ENCODE results near the gene CLEC16A. TPM values are rescaled to one million over a fixed set of nuclear protein-coding genes. Genes with fewer than 3 reads are reported as not detected.

The CLEC16A gene
- total and polyA plus RNA-seq, 9 of the 15 experiments (the other 6 are each of a cell fraction or from before 2014, with no cell fraction given), result 1.00 to 22.3 (median 10.0) TPM

GRCh38 chr16:10902999-10903398 lies 41.4 kb upstream of the CLEC16A start:
- BruUV-seq (replicated peaks), result no TSS peak
- no peak overlapping the region for H2AFZ ChIP-seq (ENCODE audit: low read depth, low read length)
- peaks cover 0 to 17% of the 10 kb centered on the region in 2 experiments; a peak in 2 of 5 replicates for H3K4me1 ChIP-seq (replicated peaks in 1 of 2; ENCODE audit: control insufficient read depth in 2 of 2, insufficient read depth in 2 of 2, low read length in 2 of 2)
- H3K27ac ChIP-seq (ENCODE audit: extremely low read depth, low read depth, low read length), result no peak overlapping the region
- ChIA-PET CTCF (ENCODE audit: low intra/inter-chr PET ratio) (no interaction called here), POLR2A (no interaction called here)
- no peak overlapping the region for H3K4me2 ChIP-seq (ENCODE audit: insufficient read depth, low read length)
- intact Hi-C loops (cut with micrococcal nuclease), result no loop called here
- no peak for DNase-seq (ENCODE audit: extremely low read depth in 1 of 4, low spot score in 3 of 4)
- 0% methylated on average over 1 of the region's 1 CpG for WGBS (ENCODE audit: insufficient coverage, low coverage, missing lambda C conversion rate)
- TF ChIP-seq ELF1 (tag; IDR thresholded peaks at IDR 0.05) (no peak), ZNF121 (CRISPR knock-in tag; conservative IDR thresholded peaks at IDR 0.05) (no peak), CEBPG (CRISPR knock-in tag; IDR thresholded peaks at IDR 0.05) (no peak), CEBPG (tag; conservative IDR thresholded peaks at IDR 0.05 in 1 of 2, IDR thresholded peaks at IDR 0.05 in 1 of 2) (no peak), ZNF830 (CRISPR knock-in tag; IDR thresholded peaks at IDR 0.05) (no peak)
- no peaks in the 10 kb centered on the region for H4K20me1 ChIP-seq (replicated peaks; ENCODE audit: control insufficient read depth, insufficient read depth, low read length)
- no peak overlapping the region for H3K4me3 ChIP-seq
- in situ Hi-C loops (cut with MboI), result no loop called here
- no peak for FAIRE-seq
- H3K9me3 ChIP-seq (replicated peaks; ENCODE audit: control insufficient read depth, insufficient read depth, low read depth, low read length), result peaks cover 4% of the 10 kb centered on the region
- no peak for ATAC-seq
- no peaks in the 10 kb centered on the region for H3K9me1 ChIP-seq (ENCODE audit: control insufficient read depth, insufficient read depth, low read length)
- H3K9ac ChIP-seq (ENCODE audit: insufficient read depth in 1 of 2, low read depth in 2 of 2, low read length in 2 of 2), result no peak overlapping the region
- no peaks in the 10 kb centered on the region for H3K36me3 ChIP-seq (ENCODE audit: control insufficient read depth, insufficient read depth, low read length)
- H3K27me3 ChIP-seq (ENCODE audit: control insufficient read depth in 2 of 2, insufficient read depth in 2 of 2, low read length in 2 of 2), result peaks cover 30 to 32% of the 10 kb centered on the region in 2 experiments; a peak in 4 of 5 replicates
- H3K79me2 ChIP-seq (ENCODE audit: control insufficient read depth, insufficient read depth, low read length), result no peaks in the 10 kb centered on the region

GRCh38 chr16:10906482-10906881 lies 37.9 kb upstream of the CLEC16A start:
- no peak overlapping the region for H2AFZ ChIP-seq (ENCODE audit: low read depth, low read length)
- 1% methylated on average over 19 of the region's 19 CpGs for WGBS (ENCODE audit: insufficient coverage, low coverage, missing lambda C conversion rate)
- no peaks in the 10 kb centered on the region for H3K36me3 ChIP-seq (ENCODE audit: control insufficient read depth, insufficient read depth, low read length)
- FAIRE-seq, result no peak
- DNase-seq (ENCODE audit: extremely low read depth in 1 of 4, low spot score in 3 of 4), result no peak
- in situ Hi-C loops (cut with MboI), result no loop called here
- peak in 1 of 2 experiments; percentile 0 for TF ChIP-seq E2F6 (IDR thresholded peaks at IDR 0.05; ENCODE audit: borderline replicate concordance in 1 of 2, extremely low read depth in 1 of 2, insufficient read depth in 1 of 2, insufficient read length in 1 of 2, low read depth in 1 of 2, low read length in 1 of 2, poor library complexity in 1 of 2, severe bottlenecking in 1 of 2)
- TF ChIP-seq MLLT1 (IDR thresholded peaks at IDR 0.05), result no peak
- TF ChIP-seq CBX2 (IDR thresholded peaks at IDR 0.05; ENCODE audit: insufficient read depth, low read length, poor library complexity, severe bottlenecking), result no peak
- no peak; the same call in 2 of the 3 replicates for ATAC-seq
- no peaks in the 10 kb centered on the region for H3K9me1 ChIP-seq (ENCODE audit: control insufficient read depth, insufficient read depth, low read length)
- H3K9ac ChIP-seq (ENCODE audit: insufficient read depth in 1 of 2, low read depth in 2 of 2, low read length in 2 of 2), result no peak overlapping the region; a peak in 1 of 4 replicates
- no peak overlapping the region for H3K4me2 ChIP-seq (ENCODE audit: insufficient read depth, low read length)
- H3K4me1 ChIP-seq (replicated peaks in 1 of 2; ENCODE audit: control insufficient read depth in 2 of 2, insufficient read depth in 2 of 2, low read length in 2 of 2), result peaks cover 0 to 17% of the 10 kb centered on the region in 2 experiments; a peak in 2 of 5 replicates
- no peak overlapping the region for H3K4me3 ChIP-seq
- H3K79me2 ChIP-seq (ENCODE audit: control insufficient read depth, insufficient read depth, low read length), result no peaks in the 10 kb centered on the region
- no peak overlapping the region for H3K27ac ChIP-seq (ENCODE audit: extremely low read depth, low read depth, low read length)
- CTCF ChIA-PET (ENCODE audit: low intra/inter-chr PET ratio), result no interaction called here
- no peaks in the 10 kb centered on the region for H4K20me1 ChIP-seq (replicated peaks; ENCODE audit: control insufficient read depth, insufficient read depth, low read length)
- POLR2A ChIA-PET, result interaction anchor here (0.7 to 0.8 kb wide), 2 partner anchors 72 to 467 kb away, joined by 3 read pairs; no protein-coding TSS in a partner anchor
- intact Hi-C loops (cut with micrococcal nuclease), result no loop called here
- H3K9me3 ChIP-seq (replicated peaks; ENCODE audit: control insufficient read depth, insufficient read depth, low read depth, low read length), result peaks cover 4% of the 10 kb centered on the region
- BruUV-seq (replicated peaks), result no TSS peak
- H3K27me3 ChIP-seq (ENCODE audit: control insufficient read depth in 2 of 2, insufficient read depth in 2 of 2, low read length in 2 of 2), result peaks cover 48 to 56% of the 10 kb centered on the region in 2 experiments; a peak in 4 of 5 replicates

All from K562 (cell line).